Measurements from ENCODE around the gene CFLAR.
A peak's percentile ranks its signal among the peaks of the same experiment; 100 is the strongest.
"Not testable (repeated sequence)": the region's sequence is repeated elsewhere in the genome, so short reads cannot be mapped to it uniquely, and the experiment has no call there.

The CFLAR gene

DNA sequence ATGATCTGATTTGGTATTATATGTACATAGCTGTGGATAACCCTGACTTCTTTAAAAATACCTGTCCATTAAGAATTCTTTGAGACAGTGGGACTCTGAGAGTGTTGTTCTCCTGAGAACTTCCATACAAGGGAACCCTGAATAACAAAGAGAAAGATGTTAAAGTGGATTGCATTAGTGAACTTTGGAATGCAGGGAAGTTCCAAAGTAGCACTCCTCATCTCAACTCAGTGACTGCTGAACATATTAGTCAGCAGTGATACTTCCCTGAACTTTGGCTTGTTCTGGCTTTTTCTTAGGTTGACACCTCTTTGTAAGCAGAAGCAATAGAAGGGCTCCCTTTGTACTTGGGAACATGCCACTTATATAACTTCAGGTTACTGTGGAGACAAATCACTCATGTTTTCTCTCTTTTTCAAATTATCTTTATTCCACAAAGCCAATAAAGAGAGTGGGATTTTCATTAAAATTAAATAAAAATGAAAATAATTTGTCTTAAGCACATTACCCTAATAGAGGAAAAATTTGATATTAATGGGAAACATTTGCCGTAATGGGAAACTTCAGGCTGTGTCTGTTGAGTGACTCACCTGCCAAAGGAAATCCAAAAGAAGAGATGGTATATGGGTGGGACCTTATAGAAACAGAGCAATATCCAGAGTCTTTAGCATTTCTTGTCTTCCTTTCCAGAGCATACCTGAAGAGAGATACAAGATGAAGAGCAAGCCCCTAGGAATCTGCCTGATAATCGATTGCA lies 33.3 kb downstream of the CFLAR start:
- DNase-seq (ENCODE audit: low read depth): peak; percentile 87
- TF ChIP-seq, protein P1, sequence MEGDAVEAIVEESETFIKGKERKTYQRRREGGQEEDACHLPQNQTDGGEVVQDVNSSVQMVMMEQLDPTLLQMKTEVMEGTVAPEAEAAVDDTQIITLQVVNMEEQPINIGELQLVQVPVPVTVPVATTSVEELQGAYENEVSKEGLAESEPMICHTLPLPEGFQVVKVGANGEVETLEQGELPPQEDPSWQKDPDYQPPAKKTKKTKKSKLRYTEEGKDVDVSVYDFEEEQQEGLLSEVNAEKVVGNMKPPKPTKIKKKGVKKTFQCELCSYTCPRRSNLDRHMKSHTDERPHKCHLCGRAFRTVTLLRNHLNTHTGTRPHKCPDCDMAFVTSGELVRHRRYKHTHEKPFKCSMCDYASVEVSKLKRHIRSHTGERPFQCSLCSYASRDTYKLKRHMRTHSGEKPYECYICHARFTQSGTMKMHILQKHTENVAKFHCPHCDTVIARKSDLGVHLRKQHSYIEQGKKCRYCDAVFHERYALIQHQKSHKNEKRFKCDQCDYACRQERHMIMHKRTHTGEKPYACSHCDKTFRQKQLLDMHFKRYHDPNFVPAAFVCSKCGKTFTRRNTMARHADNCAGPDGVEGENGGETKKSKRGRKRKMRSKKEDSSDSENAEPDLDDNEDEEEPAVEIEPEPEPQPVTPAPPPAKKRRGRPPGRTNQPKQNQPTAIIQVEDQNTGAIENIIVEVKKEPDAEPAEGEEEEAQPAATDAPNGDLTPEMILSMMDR (conservative IDR thresholded peaks at IDR 0.05; ENCODE audit: low read length): no peak
- H3K4me3 ChIP-seq (ENCODE audit: low read length): no peak overlapping the region

DNA sequence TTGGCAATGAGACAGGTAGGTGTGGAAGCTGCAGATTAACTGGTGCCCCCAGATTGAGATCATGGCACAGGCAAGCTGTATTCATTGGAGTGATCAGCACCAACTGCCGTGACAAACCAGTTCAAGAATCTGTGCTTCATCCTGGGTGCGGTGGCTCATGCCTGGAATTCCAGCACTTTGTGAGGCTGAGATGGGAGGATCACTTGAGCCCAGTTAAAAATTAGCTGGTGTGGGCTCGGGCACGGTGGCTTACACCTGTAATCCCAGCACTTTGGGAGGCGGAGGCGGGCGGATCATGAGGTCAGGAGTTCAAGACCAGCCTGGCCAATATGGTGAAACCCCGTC lies 33.8 kb downstream of the CFLAR start:
- peak; percentile 58 for DNase-seq (ENCODE audit: low read depth)
- not testable (repeated sequence) for H3K4me3 ChIP-seq (ENCODE audit: low read length)

DNA sequence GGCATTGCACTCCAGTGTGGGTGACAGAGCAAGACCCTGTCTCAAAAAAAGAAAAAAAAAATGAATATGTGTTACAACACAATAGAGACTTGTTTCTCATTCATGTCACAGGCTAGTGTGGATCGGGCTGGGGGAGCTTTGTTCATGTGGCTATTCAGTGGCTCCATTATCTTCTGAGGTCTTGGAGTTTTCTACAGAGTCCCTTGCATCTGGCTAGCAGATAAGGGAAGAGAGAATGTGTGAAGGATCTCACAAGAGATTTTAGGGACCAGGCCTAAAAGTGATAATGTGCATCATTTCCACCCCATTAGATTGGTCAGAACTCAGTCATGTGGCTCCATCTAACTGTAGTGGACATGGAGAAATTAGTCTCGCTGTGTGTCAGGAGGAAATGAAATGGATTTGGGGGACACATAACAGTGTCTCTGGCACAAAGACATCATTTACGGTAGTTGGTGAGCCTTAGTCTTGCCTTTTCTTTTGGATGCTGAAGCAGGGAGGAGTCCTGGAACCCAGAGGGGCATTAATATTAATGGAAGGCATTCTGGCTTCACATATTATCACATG lies 34.6 kb downstream of the CFLAR start:
- peak overlapping the region; percentile 18 for H3K4me3 ChIP-seq (ENCODE audit: low read length)
- TF ChIP-seq, protein P1 (conservative IDR thresholded peaks at IDR 0.05; ENCODE audit: low read length): no peak

DNA sequence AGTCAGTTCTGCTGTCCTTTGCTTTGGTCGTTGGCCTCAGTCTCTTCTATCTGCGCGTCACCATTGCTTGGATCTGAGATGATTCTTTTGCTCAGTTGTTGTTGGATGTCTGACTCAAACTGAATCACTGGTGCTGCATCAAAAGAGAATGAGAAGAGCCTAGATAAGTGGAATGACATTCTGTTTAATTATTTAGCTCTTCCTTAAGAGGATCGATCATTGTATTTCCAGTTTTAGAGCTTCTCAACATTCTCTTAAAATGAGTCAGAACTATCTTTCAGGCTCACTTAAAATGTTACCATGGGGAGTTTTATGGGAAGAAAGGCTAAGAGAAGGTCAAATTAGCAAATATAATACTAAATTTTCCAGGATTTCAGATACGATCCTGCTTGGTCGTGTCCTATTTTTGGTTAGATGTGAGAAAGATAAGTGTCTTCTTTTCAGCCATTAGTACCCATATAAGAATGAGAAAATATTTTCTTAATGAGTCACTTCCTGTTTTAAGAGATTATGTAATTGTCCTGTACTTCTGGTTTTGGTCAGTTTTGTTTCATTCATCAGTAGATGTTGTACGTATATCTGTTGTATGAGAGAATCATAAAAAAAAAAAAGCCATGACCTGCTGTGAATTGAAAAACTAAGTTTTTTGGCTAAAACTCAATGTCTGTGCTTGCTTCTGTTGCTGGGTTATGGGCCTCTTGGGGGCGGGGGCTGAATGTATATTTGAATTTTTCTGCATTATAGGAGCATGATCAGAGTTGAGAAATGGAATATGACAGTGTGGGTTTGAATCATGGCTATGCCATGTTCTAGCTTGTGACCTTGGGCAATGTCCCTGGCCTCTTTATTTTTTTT lies 35.4 kb downstream of the CFLAR start:
- peak overlapping the region; percentile 2 for H3K4me3 ChIP-seq (ENCODE audit: low read length)
- TF ChIP-seq, protein P1 (conservative IDR thresholded peaks at IDR 0.05; ENCODE audit: low read length): no peak
- DNase-seq (ENCODE audit: low read depth): peak; percentile 84

More for the DNA sequence above, 34.6 kb downstream of the CFLAR start:
- DNase-seq (ENCODE audit: low read depth): no peak

DNA sequence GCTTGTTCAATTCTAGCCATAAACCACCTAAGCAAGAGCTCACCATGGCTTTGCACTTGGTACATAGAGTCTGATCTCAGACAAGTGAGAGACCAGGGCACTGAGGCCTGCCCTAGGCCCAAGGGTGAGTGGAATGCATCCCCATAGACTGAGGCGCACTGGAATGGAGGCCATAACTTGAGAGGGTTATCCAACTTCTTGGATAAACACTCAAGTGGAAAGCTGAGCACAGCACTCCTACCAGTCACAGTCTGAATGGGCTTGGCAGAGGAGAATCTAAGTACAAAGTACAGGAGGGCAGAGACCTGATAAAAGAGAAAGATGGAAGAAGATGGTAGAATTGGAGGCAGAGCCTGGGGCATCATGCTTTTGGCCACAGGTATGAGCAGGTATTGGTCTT lies 36.6 kb downstream of the CFLAR start:
- DNase-seq (ENCODE audit: low read depth): no peak
- H3K4me3 ChIP-seq (ENCODE audit: low read length): no peak overlapping the region
- TF ChIP-seq, protein P1 (conservative IDR thresholded peaks at IDR 0.05; ENCODE audit: low read length): no peak

DNA sequence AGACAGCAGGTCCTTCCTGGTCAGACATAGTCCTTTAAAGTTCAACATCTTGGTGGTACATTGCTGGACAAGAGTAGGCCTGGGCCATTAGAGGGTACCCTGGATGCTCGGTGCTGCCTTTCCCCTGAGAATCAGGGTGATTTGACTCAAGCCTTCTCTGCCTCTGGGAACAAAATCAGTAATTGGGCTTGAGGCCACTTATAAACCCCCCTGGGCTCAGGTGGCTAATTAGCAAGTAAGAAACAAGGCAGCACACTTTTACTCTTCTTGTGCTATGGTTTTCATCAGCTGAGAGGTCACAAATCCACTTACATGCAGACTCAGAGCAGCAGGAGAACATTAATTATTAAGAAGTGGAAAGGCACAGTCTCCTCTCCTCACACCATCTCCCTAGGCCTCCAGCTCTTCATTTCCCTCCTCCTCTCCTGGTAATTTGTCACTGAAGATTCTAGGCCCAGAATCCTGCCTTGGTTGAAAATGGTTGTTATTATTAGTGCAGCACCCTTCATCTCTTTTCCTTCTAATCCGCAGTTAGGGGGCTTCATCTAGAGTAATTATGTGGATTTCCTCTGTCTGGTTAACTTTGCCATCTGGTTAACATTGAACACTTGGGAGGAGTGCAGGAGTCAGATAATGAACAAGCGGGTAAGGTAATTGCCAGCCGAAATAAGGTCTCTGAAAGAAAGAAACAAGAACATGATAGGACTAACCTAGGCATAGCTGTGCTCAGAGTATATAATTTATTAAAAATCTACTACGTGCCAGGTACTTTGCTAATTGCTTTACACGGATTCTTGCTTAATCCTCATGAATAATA lies 37.2 kb downstream of the CFLAR start:
- H3K4me3 ChIP-seq (ENCODE audit: low read length): no peak overlapping the region
- TF ChIP-seq, protein P1 (conservative IDR thresholded peaks at IDR 0.05; ENCODE audit: low read length): no peak
- DNase-seq (ENCODE audit: low read depth): no peak

Data from AG10803 (cell line).